NCI-H187 (cell line): ENCODE data around the gene KRTAP10-1.
A peak's percentile ranks its signal among the peaks of the same experiment; 100 is the strongest.

ENCODE experiments used
- DNase-seq, 2 experiments: peaks; one replicate each; lab custom pipeline; 2025; lab: John Stamatoyannopoulos, UW

The KRTAP10-1 gene

DNA sequence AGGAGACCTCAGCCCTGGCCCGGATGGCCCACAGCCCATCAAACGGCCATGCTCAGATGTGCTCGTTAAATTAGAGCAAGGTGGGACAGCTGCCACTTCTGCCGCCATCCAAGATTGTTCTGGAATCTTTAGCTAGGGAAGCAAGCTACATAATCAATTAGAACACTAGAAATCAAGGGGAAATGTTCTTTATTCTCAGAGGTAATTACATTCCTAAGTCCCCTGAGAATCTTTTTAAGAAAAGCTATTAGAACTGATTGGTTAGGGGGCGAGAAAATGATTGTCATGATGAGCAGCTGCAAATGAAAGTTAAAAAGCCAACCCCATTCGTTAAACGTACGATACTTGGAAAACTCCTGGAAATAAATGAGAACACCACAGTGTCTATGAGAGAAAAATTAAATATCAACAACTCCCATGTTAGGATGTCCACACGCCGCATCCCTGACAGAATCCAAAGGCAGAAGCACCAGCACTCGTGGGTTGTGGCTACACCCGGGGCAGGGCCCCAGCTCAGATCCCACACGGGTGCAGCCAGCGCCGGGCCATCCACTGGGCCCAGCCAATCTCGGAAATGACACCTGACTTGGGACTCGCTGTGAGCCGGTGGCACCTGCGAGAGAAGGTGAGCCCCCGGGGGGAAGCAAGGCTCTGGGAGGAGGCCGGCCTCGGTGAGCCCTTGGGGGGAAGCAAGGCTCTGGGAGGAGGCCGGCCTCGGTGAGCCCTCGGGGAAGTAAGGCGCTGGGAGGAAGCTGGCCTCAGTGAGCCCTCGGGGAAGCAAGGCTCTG lies 37.6 kb downstream of the KRTAP10-1 start:
- DNase-seq, result no peak

DNA sequence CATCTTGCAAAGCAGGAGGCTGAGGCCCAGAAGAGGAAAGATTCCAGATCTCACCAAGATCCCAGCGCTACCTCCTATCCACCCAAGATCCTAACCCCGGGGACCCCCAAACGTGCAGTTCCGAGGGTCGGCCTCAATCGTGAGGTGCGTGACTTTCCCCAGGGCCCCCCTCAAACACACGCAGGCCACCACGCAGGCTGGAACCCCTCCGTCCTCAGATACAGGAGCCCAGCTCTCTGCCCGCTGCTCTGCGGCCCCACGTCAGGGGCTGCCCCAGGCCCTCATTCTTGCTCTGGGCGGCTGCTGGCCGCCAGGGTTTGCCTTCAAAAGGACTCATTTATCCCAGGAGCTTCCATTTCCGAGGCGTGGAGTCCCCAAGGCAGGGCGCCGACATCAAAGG lies 39.9 kb downstream of the KRTAP10-1 start:
- DNase-seq, result no peak

DNA sequence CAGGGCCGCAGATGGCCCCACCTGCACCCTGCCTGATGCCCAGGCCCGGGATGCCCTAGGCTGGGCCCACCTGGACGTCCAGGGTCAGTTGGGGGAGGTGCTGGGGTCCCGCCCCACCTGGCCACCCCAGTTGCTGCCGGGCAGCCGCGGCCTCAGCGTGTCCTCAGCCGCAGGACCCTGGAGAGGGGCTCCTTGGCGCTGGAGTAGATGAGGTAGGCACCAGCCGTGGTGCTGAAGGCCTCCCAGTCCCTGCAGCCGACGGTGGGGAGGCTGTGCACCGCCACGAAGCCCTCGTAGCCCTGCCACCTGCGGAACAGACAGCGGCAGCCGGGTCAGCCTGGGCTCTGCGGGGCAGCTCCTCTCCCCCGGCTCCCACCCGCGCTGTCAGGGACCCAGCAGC lies 40.4 kb downstream of the KRTAP10-1 start:
- DNase-seq, result no peak

DNA sequence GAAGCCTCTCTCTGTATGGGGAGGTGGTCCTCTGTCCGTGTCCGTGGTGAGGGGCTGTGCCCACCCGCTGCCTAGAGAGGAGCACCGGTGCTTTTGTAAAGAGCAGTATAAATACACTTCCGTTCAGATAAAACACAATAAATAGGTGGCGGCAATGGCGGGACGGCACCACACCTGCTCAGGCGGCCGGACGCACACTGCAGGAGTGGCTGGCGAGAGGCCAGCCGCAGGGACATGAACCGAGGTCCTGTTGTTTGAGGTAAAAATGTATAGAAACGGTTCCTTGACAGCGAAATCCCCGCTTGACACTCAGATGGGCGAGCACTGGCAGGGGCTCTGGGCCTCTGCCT lies 40.8 kb downstream of the KRTAP10-1 start:
- DNase-seq, result no peak

DNA sequence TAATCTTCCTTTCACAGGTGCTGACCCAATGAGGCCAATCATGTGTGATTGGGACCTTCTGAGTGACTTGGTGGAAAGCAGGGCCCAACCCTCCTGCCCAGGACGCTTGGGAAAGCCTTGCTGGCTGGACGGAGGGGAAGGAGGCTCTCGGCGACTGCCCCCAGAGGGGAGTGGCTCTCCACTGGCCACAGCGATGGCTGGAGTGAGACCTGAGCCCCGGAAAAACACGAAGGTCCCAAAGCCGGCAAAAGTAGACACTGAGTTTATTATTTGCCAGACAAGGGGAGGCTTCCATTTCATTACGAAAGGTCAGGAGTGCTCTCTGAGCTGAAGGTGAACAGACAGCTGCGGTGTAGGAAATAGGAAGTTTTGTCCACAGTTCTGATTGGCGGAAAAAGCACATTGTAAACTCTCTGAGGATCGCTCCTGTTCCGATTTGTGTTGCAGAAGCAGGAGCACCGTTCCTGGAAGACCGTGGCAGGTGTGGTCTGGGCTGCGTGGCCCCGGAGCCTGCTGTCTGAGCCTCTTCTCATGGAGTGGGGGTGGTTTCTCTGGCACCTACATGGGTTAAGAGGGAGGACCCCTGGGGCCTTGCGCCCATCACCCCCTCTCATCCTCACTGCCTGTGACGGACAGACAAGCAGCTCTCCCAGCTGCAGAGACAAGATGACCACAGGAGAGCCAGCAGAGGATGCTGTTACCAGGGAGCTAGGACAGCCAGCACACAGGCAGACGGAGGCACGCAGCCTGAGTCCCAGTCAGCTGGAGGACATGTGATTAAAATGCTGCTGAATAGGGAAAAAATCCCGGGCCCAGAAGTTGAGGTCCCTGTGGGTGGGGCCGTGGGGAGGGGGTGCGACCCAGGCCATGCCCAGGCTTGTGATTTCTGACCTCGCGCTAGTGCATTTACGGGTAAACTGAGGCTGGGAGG lies 41.5 kb downstream of the KRTAP10-1 start:
- DNase-seq, result peak; percentile 36 to 72

DNA sequence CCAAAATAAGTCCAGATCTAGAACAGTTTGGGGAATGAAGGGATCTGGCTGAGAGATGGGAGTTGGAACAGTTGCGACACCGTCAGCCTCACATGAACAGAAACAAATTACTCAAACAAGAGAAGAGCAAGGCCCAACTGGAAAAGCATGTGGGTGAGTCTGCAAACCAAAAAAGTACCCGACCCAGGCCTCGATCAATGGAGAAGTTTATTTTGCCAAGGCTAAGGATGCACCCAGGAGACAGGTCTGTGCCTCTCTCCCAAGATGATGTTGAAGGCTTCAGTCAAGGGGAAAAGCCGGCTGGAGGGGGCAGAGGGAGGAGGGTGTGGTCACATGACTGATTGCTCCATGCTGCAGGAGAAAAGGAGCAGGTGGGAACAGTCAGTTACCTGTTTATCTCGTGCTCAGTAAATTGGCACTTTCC lies 42.3 kb downstream of the KRTAP10-1 start:
- peak in 1 of 2 experiments; percentile 71 for DNase-seq

DNA sequence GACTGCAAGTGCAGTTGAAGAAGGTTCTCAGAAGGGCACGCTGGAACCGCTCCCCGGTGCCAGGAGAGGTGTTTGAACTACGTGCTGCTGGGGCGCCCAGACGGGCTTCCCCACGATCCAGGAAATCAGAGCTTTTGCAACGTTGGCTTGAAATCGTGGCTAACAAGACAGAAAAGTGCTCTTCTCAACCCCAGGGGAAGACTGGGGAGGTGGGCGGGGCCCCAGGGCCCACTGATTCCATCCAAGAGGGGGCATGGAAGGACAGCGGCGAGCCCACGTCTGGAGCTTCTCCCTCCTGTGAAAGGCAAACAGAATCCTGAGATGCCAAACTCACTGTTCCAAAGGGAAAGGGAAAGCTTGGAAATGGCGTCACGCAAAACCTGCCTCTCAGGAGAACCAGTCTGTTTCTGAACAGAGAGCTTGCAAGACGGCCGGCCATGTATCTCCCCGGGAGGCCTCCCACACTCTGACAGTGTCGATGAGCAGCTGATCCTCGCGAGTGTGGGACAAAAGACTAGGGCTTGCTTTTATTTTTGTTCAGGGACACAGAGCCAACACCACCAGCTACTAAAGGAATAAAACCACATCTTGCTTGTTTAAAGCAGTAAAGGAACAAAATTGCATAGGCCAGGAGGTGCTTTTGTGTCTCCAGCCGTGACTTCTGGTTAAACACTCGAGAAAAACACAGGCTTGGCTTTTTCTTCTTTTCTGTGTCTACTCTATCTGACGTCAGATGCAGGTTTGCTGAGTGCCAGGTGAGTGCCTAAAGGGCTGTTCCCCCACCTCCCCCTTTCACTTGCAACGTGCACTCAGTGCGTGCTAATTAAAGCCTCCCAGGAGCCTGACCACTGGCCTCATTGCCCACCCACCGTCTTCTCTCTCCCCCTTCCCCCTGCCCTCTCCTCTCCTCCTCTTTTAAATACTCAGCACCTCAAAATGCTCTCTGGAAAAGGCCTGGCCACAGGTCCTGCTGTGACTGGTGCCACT lies 43.1 kb downstream of the KRTAP10-1 start:
- peak; percentile 63 to 79 for DNase-seq

DNA sequence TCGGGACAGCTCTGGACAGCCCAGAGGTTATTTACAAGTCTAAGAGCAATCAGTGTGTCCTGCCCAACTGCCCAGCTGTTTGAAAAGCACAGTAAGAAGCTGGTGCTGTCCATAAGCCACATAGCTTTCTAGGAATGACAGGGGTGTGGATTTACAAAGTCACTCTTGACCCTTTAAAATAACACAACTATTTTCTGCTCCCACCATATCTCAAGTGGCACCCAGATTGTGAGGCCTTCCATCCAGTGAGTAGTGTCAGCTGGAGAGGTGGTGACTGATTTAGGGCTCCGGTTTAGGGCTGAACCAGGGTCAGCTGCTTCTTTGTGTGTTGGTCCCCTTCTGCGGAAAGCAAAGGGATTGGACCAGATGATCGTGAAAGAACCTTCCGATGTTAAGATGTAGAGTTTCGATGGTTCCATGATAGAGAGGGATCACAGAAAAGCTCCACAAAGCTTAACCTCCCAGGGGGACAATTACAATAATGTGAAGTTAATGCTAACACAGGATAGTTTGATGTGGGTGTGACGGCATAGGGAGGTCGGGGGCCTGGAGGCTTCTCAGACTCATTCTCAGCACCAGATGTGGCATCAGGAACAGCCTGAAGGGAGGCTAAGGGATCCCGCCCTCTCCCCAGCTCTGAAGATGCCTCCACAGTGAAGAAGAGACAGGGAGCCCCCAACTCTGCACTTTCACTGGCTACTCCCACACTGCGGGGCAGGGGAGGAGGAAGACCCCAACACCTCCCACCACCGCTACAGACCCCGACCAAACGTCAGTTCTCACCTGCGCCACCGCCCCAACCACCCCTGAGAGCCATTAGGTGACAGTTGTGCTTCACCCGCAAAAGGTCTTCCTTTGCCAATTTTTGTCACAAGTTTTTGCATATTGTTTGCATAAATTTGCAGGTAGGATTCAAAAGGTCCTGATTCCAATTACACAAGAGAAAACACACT lies 44.1 kb downstream of the KRTAP10-1 start:
- no peak for DNase-seq

DNA sequence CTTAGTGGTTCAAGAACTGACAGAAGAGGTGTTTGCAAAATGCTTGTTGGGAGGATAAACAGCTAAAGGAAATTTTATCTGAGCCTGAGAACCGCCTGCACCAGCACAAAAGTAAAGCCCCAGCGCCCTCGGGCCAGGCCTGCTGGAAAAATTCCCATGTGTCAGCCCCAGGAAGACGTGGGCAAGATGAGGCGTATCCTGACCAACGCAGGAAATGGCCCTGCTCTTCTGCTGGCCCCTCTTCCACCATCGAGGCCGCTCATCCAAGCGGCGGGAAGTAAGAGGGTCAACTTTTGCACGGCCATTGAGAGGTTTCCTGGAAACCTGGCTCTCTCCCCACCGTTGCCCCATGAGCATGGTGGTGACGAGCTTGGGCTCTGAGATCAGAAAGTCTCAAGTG lies 45.0 kb downstream of the KRTAP10-1 start:
- no peak for DNase-seq

DNA sequence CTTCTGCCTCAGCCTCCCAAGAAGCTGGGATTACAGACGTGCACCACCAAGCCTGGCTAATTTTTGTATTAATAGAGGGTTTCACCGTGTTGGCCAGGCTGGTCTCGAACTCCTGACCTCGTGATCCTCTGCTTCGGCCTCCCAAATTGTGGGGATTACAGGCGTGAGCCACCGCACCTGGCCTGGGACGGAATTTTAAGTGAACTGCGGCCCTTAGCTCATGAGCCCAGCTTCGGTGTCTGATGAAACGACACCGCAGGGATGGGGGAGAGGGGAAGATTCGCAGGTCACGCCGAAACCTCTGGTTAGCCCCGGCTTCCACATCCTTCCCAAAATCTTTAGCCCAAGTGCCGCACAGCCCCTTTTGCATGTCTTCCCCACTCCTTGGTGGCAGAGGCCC lies 45.6 kb downstream of the KRTAP10-1 start:
- no peak for DNase-seq

DNA sequence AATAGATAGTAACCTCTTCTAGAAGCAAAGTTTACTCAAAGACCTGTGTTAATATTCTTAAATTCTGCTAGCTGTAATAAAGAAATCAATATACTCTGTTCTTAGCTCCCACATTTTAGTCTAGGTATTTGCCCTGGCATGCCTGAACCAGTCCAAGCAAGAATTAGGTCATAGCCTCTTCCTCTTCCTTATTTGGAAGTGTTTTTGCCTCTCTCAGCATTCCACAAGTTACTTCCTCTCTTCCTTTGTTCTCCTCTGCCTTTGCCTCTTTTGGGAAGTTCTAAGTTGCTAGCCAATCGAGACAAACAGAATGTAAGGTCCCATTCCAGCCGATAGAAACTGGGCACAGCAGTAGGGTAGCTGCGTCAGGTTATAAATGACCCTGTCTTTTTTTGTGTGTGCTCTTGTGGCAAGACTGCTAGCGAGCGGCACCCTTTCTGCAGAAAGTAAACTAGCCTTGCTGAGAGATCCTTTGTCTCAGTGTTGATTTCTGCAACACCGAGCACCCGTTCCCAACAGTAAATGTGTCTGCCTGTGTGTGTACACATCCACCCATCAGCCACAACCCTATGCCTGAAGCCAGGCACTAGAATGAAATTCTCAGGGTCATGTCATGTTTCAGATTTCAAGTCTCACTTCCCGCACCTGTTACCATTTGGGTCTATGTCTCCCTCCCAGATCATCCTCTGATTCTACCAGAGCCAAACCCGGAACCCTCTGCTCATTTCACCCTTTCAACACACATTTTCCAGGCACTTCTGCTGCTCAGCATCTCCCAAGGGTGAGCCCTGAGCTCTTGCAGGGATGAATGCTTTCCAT lies 47.2 kb downstream of the KRTAP10-1 start:
- DNase-seq, result no peak

DNA sequence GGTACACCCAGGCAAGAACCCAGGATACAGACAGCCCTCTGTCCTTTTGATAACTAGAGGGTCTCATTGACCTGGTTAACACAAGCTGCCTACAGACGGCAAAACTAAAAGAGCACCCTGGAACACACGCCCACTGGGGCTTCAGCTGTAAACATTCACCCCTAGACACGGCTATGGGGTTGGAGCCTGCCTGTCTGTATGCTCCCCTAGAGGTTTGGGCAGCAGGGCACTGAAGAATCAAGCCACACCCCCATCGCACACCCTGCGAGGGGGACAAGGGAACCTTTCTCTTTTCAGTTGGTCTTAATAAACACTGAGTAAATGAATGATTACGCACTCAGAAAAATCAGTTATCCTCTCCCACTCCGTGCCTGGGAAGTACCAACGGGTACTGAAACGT lies 49.2 kb downstream of the KRTAP10-1 start:
- no peak for DNase-seq

DNA sequence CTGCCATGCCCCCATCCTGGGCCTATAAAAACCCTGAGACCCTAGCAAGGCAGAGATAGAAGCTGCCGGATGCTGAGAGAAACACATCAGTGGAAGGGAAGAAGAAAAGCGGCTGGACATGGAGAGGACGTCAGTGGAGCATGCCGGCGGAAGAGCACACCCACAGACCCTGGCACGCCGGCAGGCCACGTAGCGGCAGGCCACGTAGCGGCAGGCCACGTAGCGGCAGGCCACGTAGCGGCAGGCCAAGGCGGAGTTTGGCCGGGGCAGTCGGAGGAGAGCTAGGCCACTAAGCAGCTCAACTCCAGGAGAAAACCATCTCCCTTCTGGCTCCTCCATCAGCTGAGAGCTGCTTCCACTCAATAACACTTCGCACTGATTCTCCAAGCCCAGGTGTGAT lies 49.6 kb downstream of the KRTAP10-1 start:
- DNase-seq, result no peak

DNA sequence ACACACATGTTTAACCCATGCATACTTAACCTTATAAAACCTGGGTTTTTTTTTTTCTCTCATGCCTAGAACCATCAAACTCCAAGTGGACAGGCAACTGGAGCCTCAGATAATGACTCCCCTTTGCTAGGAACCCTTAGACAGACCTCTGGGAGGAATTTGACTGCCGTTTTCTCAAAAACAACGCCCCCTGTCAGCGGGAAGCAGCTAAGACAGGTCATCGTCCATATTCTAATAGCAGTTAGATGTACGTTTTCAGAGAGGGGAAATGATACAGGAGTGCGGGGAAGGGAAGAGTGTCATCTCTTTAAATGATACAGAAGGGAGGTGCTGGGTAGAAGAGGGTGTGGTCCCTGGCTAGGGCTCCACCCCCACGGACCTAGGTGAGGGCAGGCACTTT lies 50.0 kb downstream of the KRTAP10-1 start:
- DNase-seq, result no peak
